OCI-LY1 (cell line): ENCODE results near the gene EPN3.

Experiments used
- CTCF ChIP-seq: fragments of 200-600 bp; sonication (generic), shearing (Covaris generic); IDR thresholded peaks from 2 replicates; pipeline ENCODE4 v1.5.1; 2017; ENCODE audit warnings: mild to moderate bottlenecking, antibody characterized with exemption, low read length, moderate library complexity, mixed read lengths
- EZH2 ChIP-seq: fragments of 200-600 bp; sonication (generic), shearing (Covaris generic); IDR thresholded peaks from 2 replicates; pipeline ENCODE4 v1.8.0; 2017; ENCODE audit warnings: borderline replicate concordance, mixed run types, mild to moderate bottlenecking, antibody characterized with exemption, low read length, moderate library complexity, mixed read lengths

GRCh38 chr17:50539762-50540559 is 7.4 kb downstream of the EPN3 start:
- TF ChIP-seq EZH2 = no peak
- TF ChIP-seq CTCF = no peak
